Pons (tissue), 1 donor: Measurements from ENCODE around the gene ZBTB14.

Experiments used
- DNase-seq: peaks from one replicate; pipeline ENCODE4 v3.0.0-alpha.2; 2016; ENCODE audit warnings: low spot score

Gene ZBTB14

DNA sequence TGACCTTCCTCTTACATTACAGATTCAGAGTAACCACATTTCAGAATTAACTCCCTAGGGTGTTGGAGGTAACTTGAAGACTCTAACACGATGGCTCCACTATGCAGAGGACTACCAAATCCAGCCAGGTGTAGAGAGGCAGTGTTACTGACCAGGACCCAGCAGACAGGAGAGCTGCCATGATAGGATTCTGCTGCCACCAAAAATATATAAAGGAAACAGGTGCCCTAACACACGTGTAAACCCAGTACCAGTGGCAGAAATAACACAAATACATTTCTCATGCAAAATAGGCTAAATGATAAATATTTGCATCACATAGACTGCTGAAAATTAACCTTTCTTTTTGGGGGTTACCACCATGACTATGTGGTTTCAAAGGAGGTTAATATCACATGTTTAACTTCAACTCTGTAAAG lies 7.0 kb downstream of the ZBTB14 start:
- no peak for DNase-seq

DNA sequence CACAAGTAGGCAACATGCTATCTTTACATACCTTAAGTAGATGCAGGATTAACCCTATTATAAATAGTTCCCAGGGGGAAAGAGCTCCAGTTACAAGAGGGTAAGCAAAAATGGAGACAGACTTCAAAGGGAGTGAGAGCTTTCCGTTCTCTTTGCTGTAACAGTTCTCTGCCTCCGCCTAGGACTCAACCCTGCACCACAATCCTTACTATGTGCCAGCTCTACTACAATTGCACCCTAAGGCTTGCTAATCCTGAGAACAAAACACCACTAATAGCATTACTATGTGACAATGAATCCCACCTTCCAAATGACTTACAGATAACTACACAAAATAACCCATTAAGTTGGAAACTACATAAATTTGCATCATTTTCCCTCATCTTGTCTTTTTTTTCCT lies 7.7 kb downstream of the ZBTB14 start:
- no peak for DNase-seq

DNA sequence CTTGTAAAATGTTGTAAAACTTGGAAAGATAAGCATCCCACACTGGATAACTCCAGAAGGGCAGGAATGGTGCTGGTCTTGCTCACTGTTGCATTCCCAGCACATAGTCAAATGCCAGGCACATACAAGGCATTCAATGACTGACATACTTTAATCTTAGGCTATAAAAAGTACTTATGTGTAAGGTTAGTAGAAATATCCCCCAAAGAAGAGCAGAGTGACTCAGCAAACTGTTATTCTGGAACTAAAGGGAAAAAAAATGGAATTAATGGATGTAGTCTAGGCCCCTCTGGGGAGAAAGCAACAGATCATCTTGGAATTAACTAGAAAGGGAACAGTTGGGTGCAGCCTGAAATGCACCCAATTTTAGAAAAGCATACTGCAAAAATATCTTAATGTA lies 9.0 kb downstream of the ZBTB14 start:
- no peak for DNase-seq

DNA sequence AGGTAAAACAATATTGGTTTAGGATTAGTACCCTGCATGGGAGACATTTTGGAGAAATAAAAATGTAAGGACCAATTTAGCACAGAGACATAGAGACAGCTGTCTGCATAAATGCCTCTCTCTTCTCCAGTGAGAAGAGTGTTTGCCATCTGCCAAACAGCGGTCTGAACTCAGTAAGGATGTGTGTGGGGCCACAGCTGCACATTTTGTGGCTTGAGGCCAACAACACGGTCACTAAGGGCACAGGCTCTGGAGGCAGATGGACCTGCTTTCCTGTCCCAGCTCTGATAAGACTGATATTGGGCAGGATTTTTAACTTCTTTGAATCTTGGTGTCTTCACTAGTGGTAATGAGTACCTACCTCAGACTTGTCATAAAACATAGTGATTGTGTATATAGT lies 10.2 kb downstream of the ZBTB14 start:
- DNase-seq: peak; percentile 15

DNA sequence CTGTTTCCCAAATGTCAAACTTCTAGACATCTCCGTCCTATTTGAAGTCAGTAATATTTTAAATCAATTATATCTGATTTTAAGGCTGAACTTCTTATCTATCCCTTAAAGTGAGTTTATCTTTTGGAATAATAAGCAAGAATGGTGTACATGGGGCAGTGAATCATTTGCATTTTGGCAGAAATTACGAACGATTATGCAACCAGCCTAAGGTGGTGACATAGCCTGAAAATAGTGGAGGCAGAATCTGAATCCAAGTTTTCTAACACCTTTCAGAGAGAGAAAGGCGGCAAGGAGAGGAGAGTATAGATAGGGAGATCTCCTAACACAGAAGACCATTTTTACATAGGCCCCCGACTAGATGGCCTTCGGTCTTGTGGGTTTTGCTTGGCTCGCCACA lies 10.7 kb downstream of the ZBTB14 start:
- DNase-seq: no peak

DNA sequence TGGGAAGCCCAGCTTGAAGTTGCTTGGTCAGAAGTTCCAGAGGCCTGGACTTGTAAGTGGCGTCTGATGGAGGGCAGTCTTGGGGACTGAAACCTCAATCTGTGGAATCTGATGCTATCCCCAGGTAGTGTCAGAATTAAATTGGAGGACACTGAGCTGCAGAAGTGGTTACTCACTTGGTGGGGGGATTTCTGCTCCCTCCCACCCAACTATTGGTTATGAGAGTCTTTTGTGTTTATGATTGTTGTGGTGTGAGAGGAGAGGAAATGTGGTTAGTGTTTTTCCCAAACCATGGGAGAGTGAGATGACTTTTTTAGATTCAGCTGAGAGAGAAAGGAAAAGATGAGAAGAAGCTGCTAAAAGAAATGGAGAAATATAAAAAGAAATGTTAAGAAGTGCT lies 12.8 kb downstream of the ZBTB14 start:
- DNase-seq: no peak

DNA sequence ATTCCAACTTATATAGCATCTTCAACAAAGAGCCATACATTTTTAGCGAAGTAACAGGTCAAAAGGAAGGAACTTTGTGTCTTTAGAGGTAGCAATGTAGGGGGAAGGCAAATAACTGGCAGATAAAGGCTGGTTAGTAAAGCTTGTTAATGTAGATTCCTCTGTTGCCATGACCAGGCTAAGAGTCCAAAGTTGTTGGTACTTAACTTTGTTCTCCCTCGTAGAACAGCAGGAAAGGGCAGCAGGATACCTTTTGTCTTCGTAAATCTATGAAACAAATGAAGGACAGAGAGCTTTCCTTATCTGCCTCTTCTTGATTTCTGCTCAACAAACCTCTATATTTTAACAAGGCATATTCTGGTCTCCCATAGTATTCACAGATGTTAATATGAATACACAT lies 18.6 kb downstream of the ZBTB14 start:
- DNase-seq: no peak

DNA sequence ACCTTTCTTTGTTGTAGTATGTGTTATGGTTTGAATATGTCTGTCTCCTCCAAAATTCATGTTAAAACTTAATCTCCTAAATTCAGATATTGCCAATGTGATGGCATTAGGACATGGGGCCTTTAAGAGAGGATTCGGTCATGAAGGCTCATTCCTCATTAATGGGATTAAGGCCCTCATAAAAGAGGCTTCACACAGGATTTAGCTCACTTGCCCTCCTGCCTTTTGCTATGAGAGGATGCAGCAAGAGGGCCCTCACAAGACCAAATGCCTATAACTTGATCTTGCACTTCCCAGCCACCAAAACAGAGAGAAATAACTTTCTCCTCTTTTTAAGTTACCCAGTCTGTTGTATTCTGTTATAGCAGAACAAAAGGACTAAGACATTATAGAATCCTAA lies 19.7 kb downstream of the ZBTB14 start:
- no peak for DNase-seq

DNA sequence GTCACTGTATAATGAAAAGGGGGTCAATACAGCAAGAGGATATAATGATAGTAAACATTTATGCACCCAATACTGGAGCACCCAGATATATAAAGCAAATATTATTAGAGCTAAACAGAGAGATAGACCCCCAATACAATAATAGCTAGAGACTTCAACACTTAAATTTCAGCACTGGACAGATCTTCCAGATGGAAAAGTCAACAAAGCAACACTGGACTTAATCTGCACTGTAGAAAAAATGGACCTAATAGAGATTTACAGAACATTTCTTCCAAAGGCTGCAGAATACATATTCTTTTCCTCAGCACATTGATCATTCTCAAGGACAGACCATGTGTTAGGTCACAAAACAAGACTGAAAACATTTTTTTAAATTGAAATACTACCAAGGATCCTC lies 26.7 kb downstream of the ZBTB14 start:
- no peak for DNase-seq

DNA sequence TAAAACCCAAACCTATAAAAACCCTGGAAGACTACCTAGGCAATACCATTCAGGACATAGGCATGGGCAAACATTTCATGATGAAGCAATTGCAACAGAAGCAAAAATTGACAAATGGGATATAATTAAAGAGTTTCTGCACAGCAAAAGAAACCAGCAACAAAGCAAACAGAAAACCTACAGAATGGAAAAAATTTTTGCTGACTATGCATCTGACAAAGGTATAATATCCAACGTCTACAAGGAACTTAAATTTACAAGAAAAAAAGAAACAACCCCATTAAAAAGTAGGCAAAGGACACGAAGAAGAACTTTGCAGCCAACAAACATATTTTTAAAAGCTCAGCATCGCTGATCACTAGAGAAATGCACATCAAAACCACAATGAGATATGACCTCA lies 28.8 kb downstream of the ZBTB14 start:
- DNase-seq: no peak

DNA sequence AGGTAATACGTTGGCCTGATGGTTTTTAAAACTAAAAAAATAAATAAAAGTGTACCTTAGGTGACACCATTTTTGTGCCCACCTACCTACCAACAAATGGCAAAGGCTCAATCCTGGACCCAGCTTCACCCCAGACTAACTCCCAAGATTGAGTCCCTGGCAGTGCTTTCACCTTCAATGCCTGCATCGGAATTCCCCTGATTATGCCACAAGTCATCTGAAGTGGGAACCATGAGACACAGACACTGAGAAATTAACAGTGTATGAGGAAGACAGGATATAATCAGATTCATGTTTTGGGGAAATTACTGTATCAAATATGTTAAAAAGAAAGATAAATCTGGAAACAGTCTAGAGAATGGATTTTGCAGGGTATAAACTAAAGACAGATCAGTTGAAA lies 41.6 kb downstream of the ZBTB14 start:
- no peak for DNase-seq

DNA sequence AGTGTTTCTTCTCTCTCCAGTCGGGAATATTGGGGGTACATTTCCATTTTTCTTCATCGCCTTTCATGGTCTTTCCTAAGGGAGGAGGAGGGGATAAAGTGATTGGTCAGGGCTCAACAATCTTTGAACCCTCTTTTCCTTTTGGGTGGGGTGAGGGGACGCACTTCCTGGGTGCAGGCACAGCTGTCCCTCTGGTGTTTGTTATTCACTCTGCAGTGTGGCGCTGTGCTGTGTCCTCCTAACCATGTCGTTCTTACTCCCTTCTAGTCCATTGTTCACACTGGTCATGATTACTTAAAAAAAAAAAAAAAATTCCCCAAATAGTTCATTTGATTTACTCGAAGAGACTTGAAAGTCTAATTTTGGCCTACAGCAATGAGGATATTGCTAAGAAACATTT lies 44.4 kb downstream of the ZBTB14 start:
- DNase-seq: no peak

DNA sequence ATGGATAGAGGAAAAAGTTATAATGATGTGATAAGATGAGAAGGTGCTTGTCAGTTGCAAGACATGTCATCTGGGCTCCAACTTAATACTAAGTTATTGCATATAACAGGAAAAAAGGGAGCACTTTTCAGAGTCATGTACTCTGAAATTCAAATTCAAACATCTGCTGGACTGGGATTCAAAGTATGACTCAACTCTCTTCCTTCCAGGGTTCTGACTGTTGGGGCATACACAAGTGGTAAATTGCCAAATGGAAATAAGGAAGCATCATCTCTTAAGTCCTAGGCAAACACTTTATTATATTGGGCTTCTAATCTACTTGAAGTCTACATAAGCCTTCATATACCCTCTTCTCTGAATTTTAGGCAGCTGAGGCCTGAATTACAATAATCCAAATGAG lies 44.9 kb downstream of the ZBTB14 start:
- no peak for DNase-seq

DNA sequence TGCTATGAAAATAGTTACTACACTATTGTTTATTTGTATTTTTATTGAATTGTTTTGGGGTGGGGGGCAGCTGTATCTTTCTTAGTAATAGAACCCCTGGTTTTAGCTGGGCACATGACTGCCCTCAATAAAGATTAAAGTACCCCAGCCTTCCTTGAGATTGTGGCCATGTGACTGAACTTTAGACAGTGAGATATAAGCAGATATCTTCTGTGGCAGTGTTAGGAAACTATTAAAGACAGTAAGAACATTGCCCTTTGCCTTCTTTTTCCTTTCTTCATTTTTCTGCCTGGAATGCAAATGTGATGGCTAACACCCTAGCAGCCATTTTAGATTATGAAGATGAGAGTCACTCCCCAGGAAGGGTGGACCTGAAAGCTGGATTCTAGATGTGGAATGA lies 50.6 kb downstream of the ZBTB14 start:
- DNase-seq: no peak

DNA sequence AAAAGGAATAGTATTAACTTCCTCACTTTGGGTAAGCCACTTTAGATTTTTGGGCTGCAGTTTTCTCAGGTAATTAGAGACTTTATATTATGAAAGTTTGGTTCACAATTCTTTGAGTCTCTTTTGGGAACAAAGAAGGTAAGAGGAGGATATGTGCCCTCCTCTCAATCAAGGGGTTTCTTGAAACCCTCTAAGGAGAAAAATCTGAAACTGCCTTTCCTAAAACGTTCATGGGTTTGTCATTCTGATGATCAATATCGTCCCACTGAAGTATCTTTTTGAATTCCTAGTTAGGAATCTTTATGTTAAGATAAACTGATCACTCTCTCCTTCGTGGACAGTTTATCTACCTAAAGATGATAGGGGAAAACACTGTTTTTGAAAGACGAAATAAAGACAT lies 56.1 kb downstream of the ZBTB14 start:
- no peak for DNase-seq
